ENCODE data around the gene MAST4. TPM values are rescaled to one million over a fixed set of nuclear protein-coding genes. Genes with fewer than 3 reads are reported as not detected.

The MAST4 gene
- total RNA-seq, 2 donors from 2014 or later = 36.8 to 45.7 TPM

DNA sequence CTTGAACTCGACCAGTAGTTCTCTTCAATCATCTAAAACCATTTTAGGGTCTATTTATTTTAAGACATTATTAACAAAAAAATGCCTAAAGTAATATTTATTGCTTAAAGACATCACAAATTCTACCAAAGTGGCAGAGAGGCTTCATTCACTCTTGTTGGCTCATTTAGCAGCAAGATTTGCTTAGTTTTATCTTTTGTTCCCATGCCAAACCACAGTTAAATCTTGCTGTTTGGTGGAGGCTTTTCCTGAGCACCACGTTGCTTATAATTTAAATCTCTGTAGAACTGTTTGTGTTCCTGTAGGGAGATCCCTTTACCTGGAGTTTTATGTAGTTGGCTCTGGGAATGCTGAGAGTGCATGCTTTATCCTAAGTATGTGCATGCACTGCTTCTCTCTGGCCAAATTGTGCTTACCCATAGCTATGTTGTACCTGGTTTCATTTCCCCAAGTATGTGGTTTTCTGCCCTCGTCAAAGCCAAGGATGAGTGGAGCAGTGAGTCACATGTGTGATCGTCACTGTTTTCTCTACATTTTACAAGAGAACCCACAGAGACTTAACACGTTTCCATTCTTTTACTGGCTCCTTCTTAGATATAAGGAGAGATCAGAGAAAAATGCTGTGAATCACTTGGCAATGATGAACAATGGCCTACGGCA lies 42.1 kb upstream of the MAST4 start:
- no peak for DNase-seq (ENCODE audit: low spot score)
- no peak for TF ChIP-seq POLR2A (IDR thresholded peaks at IDR 0.05)
- TF ChIP-seq, protein P1, sequence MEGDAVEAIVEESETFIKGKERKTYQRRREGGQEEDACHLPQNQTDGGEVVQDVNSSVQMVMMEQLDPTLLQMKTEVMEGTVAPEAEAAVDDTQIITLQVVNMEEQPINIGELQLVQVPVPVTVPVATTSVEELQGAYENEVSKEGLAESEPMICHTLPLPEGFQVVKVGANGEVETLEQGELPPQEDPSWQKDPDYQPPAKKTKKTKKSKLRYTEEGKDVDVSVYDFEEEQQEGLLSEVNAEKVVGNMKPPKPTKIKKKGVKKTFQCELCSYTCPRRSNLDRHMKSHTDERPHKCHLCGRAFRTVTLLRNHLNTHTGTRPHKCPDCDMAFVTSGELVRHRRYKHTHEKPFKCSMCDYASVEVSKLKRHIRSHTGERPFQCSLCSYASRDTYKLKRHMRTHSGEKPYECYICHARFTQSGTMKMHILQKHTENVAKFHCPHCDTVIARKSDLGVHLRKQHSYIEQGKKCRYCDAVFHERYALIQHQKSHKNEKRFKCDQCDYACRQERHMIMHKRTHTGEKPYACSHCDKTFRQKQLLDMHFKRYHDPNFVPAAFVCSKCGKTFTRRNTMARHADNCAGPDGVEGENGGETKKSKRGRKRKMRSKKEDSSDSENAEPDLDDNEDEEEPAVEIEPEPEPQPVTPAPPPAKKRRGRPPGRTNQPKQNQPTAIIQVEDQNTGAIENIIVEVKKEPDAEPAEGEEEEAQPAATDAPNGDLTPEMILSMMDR (IDR thresholded peaks at IDR 0.05) = no peak
- TF ChIP-seq POLR2AphosphoS5 (IDR thresholded peaks at IDR 0.05) = no peak
- intact Hi-C loops (cut with DNase I) = no loop called here
- H3K27ac ChIP-seq = no peak overlapping the region
- WGBS = 38% methylated on average over 6 of the region's 6 CpGs
- H3K4me1 ChIP-seq (replicated peaks) = no peaks in the 10 kb centered on the region
- H3K9me3 ChIP-seq = no peaks in the 10 kb centered on the region
- H3K27me3 ChIP-seq (replicated peaks; ENCODE audit: insufficient read depth) = no peaks in the 10 kb centered on the region
- H3K36me3 ChIP-seq = no peaks in the 10 kb centered on the region
- no peak overlapping the region for H3K4me3 ChIP-seq

DNA sequence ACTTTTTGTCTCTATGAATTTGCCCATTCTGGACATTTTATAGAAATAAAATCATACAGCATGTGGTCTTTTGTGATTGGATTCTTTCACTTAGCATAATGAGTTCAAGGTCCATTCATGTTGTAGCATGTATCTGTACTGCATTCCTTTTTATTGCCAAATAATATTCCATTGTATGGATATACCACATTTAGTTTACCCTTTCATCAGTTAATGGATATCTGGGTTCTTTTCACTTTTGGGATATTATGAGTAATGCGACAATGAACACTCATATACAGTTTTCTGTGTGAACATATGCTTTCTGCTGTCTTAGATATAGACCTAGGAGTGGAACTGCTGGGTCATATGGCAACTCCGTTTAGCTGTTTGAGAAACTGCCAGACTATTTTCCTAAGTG lies 41.3 kb upstream of the MAST4 start:
- Histone ChIP-seq H3K27me3 (replicated peaks; ENCODE audit: insufficient read depth) (no peaks in the 10 kb centered on the region), H3K9me3 (no peaks in the 10 kb centered on the region), H3K4me1 (replicated peaks) (no peaks in the 10 kb centered on the region), H3K4me3 (no peak overlapping the region), H3K36me3 (no peaks in the 10 kb centered on the region), H3K27ac (no peak overlapping the region)
- no peak for DNase-seq (ENCODE audit: low spot score)
- TF ChIP-seq POLR2AphosphoS5 (IDR thresholded peaks at IDR 0.05) = no peak
- TF ChIP-seq, protein P1 (IDR thresholded peaks at IDR 0.05) = no peak
- no peak for TF ChIP-seq POLR2A (IDR thresholded peaks at IDR 0.05)
- 97% methylated on average over 2 of the region's 2 CpGs for WGBS
- intact Hi-C loops (cut with DNase I) = no loop called here

DNA sequence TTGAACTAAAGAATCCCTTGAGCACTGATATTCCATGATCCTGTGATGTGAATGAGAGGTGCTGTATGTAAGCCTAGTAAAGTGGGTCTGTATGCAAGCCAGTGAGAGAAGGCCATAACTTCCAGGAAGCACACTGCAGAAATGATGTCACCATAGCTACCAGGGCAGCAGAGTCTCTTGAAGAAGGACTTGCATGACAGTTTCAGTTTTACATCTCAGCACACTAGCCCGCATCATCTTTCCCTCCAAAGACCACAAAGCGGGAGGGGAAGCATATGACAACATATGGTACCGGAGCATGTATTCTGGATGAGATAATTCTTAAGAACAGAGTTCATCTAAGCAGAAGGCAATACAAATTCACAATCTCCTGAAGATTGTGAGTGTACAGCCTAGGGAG lies 37.6 kb upstream of the MAST4 start:
- Histone ChIP-seq H3K4me3 (no peak overlapping the region), H3K9me3 (no peaks in the 10 kb centered on the region), H3K4me1 (replicated peaks) (no peaks in the 10 kb centered on the region), H3K36me3 (no peaks in the 10 kb centered on the region), H3K27ac (no peak overlapping the region), H3K27me3 (replicated peaks; ENCODE audit: insufficient read depth) (no peaks in the 10 kb centered on the region)
- no peak for TF ChIP-seq POLR2A (IDR thresholded peaks at IDR 0.05)
- TF ChIP-seq, protein P1 (IDR thresholded peaks at IDR 0.05) = no peak
- TF ChIP-seq POLR2AphosphoS5 (IDR thresholded peaks at IDR 0.05) = no peak
- 95% methylated on average over 3 of the region's 3 CpGs for WGBS
- no peak for DNase-seq (ENCODE audit: low spot score)
- intact Hi-C loops (cut with DNase I) = no loop called here

DNA sequence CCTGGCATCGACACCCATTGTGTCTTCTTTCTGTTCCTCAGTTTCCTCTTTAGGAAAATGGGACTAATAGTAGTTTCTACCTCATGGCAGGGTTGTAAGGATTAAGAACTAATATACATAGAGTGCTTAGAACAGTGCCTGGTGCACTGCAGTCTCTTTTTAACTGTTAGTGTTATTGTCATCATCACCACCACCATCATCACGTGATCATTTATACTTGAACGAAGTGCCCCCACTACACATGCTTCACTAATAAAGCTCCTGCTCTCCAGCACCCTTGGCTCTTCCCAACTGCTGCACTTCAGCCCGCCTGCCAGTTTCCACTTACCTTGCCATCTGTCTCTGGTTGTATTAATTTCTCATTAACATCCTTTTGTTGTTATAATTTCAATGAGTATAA lies 35.8 kb upstream of the MAST4 start:
- TF ChIP-seq, protein P1 (IDR thresholded peaks at IDR 0.05) = no peak
- TF ChIP-seq POLR2AphosphoS5 (IDR thresholded peaks at IDR 0.05) = no peak
- no peak for TF ChIP-seq POLR2A (IDR thresholded peaks at IDR 0.05)
- no peak for DNase-seq (ENCODE audit: low spot score)
- no peak overlapping the region for H3K4me3 ChIP-seq
- intact Hi-C loops (cut with DNase I) = no loop called here
- no peaks in the 10 kb centered on the region for H3K4me1 ChIP-seq (replicated peaks)
- 87% methylated on average over 4 of the region's 4 CpGs for WGBS
- no peaks in the 10 kb centered on the region for H3K36me3 ChIP-seq
- no peaks in the 10 kb centered on the region for H3K27me3 ChIP-seq (replicated peaks; ENCODE audit: insufficient read depth)
- H3K9me3 ChIP-seq = no peaks in the 10 kb centered on the region
- no peak overlapping the region for H3K27ac ChIP-seq

DNA sequence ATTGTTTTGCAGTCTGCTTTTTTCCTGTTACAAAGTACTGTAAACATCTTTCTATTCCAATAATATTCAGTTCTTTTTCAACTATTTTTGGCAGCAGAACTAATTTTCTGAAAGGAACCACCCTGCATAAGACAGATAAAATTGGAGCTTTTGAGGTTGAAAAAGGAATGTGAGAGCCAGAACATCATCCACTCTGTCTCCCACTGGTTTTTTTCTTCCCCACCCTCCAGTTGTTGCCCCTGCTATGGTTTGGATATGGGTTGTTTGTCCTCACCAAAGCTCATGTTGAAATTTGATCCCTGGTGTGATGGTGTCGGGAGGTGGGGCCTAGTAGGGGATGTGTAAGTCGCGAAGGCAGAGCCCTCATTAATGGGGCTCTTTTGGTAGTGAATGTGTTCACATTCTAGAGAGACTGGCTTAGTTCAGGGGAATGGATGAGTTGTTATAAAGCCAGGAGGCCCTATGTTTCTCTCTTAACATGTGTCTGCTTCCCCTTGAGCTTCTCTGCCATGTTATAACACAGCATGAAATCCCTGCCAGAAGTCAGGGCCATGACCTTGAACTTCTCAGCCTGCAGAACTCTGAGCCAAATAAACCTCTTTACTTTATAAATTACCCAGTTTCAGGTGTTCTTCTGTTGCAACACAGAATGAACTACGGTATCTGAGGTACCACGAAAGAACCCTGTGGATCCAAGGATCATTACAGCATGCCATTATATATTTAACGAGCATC lies 34.8 kb upstream of the MAST4 start:
- Histone ChIP-seq H3K9me3 (no peaks in the 10 kb centered on the region), H3K4me3 (no peak overlapping the region), H3K27me3 (replicated peaks; ENCODE audit: insufficient read depth) (no peaks in the 10 kb centered on the region), H3K36me3 (no peaks in the 10 kb centered on the region), H3K27ac (no peak overlapping the region), H3K4me1 (replicated peaks) (no peaks in the 10 kb centered on the region)
- WGBS = 73% methylated on average over 6 of the region's 6 CpGs
- no peak for DNase-seq (ENCODE audit: low spot score)
- intact Hi-C loops (cut with DNase I) = no loop called here
- TF ChIP-seq, protein P1 (IDR thresholded peaks at IDR 0.05) = no peak
- TF ChIP-seq POLR2A (IDR thresholded peaks at IDR 0.05) (no peak), POLR2AphosphoS5 (IDR thresholded peaks at IDR 0.05) (no peak)
